H1 (cell line): ENCODE data around the gene NTRK1. TPM values are rescaled to one million over a fixed set of nuclear protein-coding genes. Genes with fewer than 3 reads are reported as not detected.

ENCODE experiments used
- CTCF ChIA-PET: fragments of 300-600 bp; sonication (Branson Sonifier 250); formaldehyde crosslinking; loops from one replicate; lab custom pipeline; 2021; ENCODE audit not compliant: partially characterized antibody; lab: Charles Lee
- POLR2A ChIA-PET: fragments of 300-600 bp; sonication (Branson Sonifier 250); formaldehyde crosslinking; loops from one replicate; lab custom pipeline; 2021; ENCODE audit warnings: inconsistent platforms; ENCODE audit not compliant: partially characterized antibody; lab: Charles Lee
- DNase-seq, 2 experiments: peaks; one replicate each; pipeline versions ENCODE4 v3.0.0 to v3.0.0-alpha.2; 2010 to 2022; ENCODE audit warnings: low spot score in 2 of 2, low read depth in 1 of 2, mixed read lengths in 1 of 2
- FAIRE-seq: peaks from 2 replicates; lab custom pipeline; 2011; peaks lifted over from hg19 to GRCh38; lab: Jason Lieb, UNC
- H2AFZ ChIP-seq: 2 replicates; pipeline ENCODE4 v1.8.1; 2012; ENCODE audit warnings: low read length, inconsistent platforms
- H2AK5ac ChIP-seq: 2 replicates; pipeline ENCODE4 v1.6.1; 2013; ENCODE audit warnings: low read depth, low read length
- H2BK120ac ChIP-seq: replicated peaks from 2 replicates; pipeline ENCODE3; 2013; ENCODE audit warnings: low read depth, low read length, inconsistent platforms
- H2BK12ac ChIP-seq: 2 replicates; pipeline ENCODE4 v1.6.1; 2013; ENCODE audit warnings: low read depth, low read length
- H2BK15ac ChIP-seq: 2 replicates; pipeline ENCODE4 v1.6.1; 2013; ENCODE audit warnings: low read length
- H2BK20ac ChIP-seq: 2 replicates; pipeline ENCODE4 v1.6.1; 2013; ENCODE audit warnings: low read length
- H2BK5ac ChIP-seq: 2 replicates; pipeline ENCODE4 v1.6.1; 2013; ENCODE audit warnings: low read depth, low read length
- H3K14ac ChIP-seq: 2 replicates; pipeline ENCODE4 v1.6.1; 2013; ENCODE audit warnings: inconsistent platforms; ENCODE audit not compliant: insufficient read length
- H3K18ac ChIP-seq: 2 replicates; pipeline ENCODE4 v1.6.1; 2013; ENCODE audit warnings: low read length; ENCODE audit errors: extremely low read depth
- H3K23ac ChIP-seq: 2 replicates; pipeline ENCODE4 v1.6.1; 2013; ENCODE audit warnings: inconsistent platforms; ENCODE audit not compliant: insufficient read length
- H3K23me2 ChIP-seq: 2 replicates; pipeline ENCODE4 v1.6.1; 2013; ENCODE audit warnings: low read depth, low read length
- H3K27ac ChIP-seq: 2 replicates; pipeline ENCODE4 v1.6.1; 2011; ENCODE audit warnings: low read depth, low read length, inconsistent platforms
- H3K27me3 ChIP-seq, 4 experiments: replicated peaks in 1 of 4; 1 replicate in 1 of 4; 2 replicates in 3 of 4; pipeline versions ENCODE4 v1.6.1 to v1.8.1; 2011 to 2013; ENCODE audit warnings: low read length in 3 of 4, mild to moderate bottlenecking in 3 of 4, inconsistent platforms in 2 of 4, mixed read lengths in 2 of 4, moderate library complexity in 1 of 4; ENCODE audit not compliant: control insufficient read depth in 3 of 4, insufficient read depth in 3 of 4; ENCODE audit errors: extremely low read depth in 1 of 4
- H3K36me3 ChIP-seq, 4 experiments: 2 replicates each; pipeline versions ENCODE4 v1.6.1 to v1.8.1; 2011 to 2013; ENCODE audit warnings: mild to moderate bottlenecking in 4 of 4, low read length in 3 of 4, moderate library complexity in 2 of 4, control low read depth in 1 of 4, inconsistent platforms in 1 of 4; ENCODE audit not compliant: insufficient read depth in 4 of 4, control insufficient read depth in 2 of 4
- H3K4ac ChIP-seq: replicated peaks from 2 replicates; pipeline ENCODE3; 2013; ENCODE audit warnings: low read length, low read depth, mixed read lengths, inconsistent platforms; ENCODE audit not compliant: insufficient read length
- H3K4me1 ChIP-seq, 4 experiments: replicated peaks in 1 of 4; 1 replicate in 1 of 4; 2 replicates in 3 of 4; pipeline versions ENCODE4 v1.6.1 to v1.8.1; 2011 to 2013; ENCODE audit warnings: low read length in 3 of 4, inconsistent platforms in 2 of 4, mixed read lengths in 1 of 4; ENCODE audit not compliant: insufficient read depth in 4 of 4, control insufficient read depth in 3 of 4
- H3K4me2 ChIP-seq, 2 experiments: 2 replicates each; pipeline versions ENCODE4 v1.6.1 to v1.8.1; 2011 to 2013; ENCODE audit warnings: low read depth in 2 of 2, low read length in 2 of 2, control low read depth in 1 of 2, inconsistent platforms in 1 of 2, mild to moderate bottlenecking in 1 of 2; ENCODE audit not compliant: insufficient read depth in 1 of 2
- H3K4me3 ChIP-seq, 4 experiments: fragments of 200-600, 300-600 bp in 1 of 4; sonication (generic), shearing (Covaris generic), sonication (Bioruptor Twin) in 1 of 4; 2 replicates each; pipeline versions ENCODE4 v1.5.1 to v1.8.1; 2011 to 2016; ENCODE audit warnings: low read length in 4 of 4, low read depth in 3 of 4, control low read depth in 2 of 4, inconsistent platforms in 2 of 4, mild to moderate bottlenecking in 2 of 4, mixed read lengths in 1 of 4, moderate library complexity in 1 of 4; ENCODE audit not compliant: insufficient read depth in 2 of 4; ENCODE audit errors: extremely low read depth in 1 of 4
- H3K56ac ChIP-seq: replicated peaks from 2 replicates; pipeline ENCODE3; 2013; ENCODE audit warnings: low read depth, mild to moderate bottlenecking, mixed read lengths, low read length, inconsistent platforms; ENCODE audit not compliant: insufficient read length
- H3K79me1 ChIP-seq: 2 replicates; pipeline ENCODE4 v1.6.1; 2013; ENCODE audit warnings: low read depth, low read length, control low read depth
- H3K79me2 ChIP-seq, 2 experiments: 2 replicates each; pipeline versions ENCODE4 v1.6.1 to v1.8.1; 2012 to 2013; ENCODE audit warnings: low read length in 2 of 2, mild to moderate bottlenecking in 2 of 2, inconsistent platforms in 1 of 2; ENCODE audit not compliant: insufficient read depth in 2 of 2, control insufficient read depth in 1 of 2
- H3K9ac ChIP-seq, 4 experiments: replicated peaks in 1 of 4; 1 replicate in 1 of 4; 2 replicates in 3 of 4; pipeline versions ENCODE4 v1.6.1 to v1.8.1; 2011 to 2013; ENCODE audit warnings: low read depth in 3 of 4, low read length in 3 of 4, control low read depth in 2 of 4, mild to moderate bottlenecking in 2 of 4, moderate library complexity in 2 of 4, inconsistent platforms in 1 of 4; ENCODE audit errors: extremely low read depth in 1 of 4
- H3K9me3 ChIP-seq, 2 experiments: 2 replicates each; pipeline versions ENCODE4 v1.6.1 to v1.8.1; 2012 to 2013; ENCODE audit warnings: mild to moderate bottlenecking in 2 of 2, moderate library complexity in 2 of 2, control low read depth in 1 of 2, inconsistent platforms in 1 of 2, low read depth in 1 of 2, low read length in 1 of 2, mixed read lengths in 1 of 2; ENCODE audit not compliant: insufficient read depth in 2 of 2
- H4K20me1 ChIP-seq, 2 experiments: replicated peaks in 1 of 2; 2 replicates each; pipeline versions ENCODE3 to v1.8.1; 2011 to 2013; ENCODE audit warnings: inconsistent platforms in 2 of 2, low read length in 2 of 2, mild to moderate bottlenecking in 1 of 2; ENCODE audit not compliant: insufficient read depth in 2 of 2, control insufficient read depth in 1 of 2
- H4K5ac ChIP-seq: 2 replicates; pipeline ENCODE4 v1.6.1; 2013; ENCODE audit warnings: low read length, low read depth, mixed read lengths, inconsistent platforms; ENCODE audit not compliant: insufficient read length
- H4K8ac ChIP-seq: 2 replicates; pipeline ENCODE4 v1.8.0; 2013; ENCODE audit warnings: mild to moderate bottlenecking, moderate library complexity, low read length, inconsistent platforms; ENCODE audit not compliant: insufficient read depth; ENCODE audit errors: extremely low read depth
- H4K91ac ChIP-seq: replicated peaks from 2 replicates; pipeline ENCODE3; 2013; ENCODE audit warnings: low read length, mixed read lengths, inconsistent platforms; ENCODE audit not compliant: insufficient read length
- ASH2L ChIP-seq: fragments of 200-600, 300-600 bp; sonication (generic); IDR thresholded peaks from one replicate; pipeline ENCODE4 v1.7.1; 2017; ENCODE audit warnings: low read length
- KDM1A ChIP-seq: fragments of 200-600, 300-600 bp; sonication (generic); IDR thresholded peaks from 2 replicates; pipeline ENCODE4 v1.7.1; 2016; ENCODE audit warnings: mild to moderate bottlenecking, low read length, borderline replicate concordance
- KDM4A ChIP-seq: IDR thresholded peaks from one replicate; pipeline ENCODE4 v1.7.1; 2012; ENCODE audit warnings: low read depth, mild to moderate bottlenecking, moderate library complexity, low read length, inconsistent platforms; ENCODE audit not compliant: severe bottlenecking
- POLR2AphosphoS5 ChIP-seq: IDR thresholded peaks from 2 replicates; pipeline ENCODE4 v1.6.1; 2011; ENCODE audit warnings: low read depth, low read length
- RBBP5 ChIP-seq: IDR thresholded peaks from 2 replicates; pipeline ENCODE4 v1.7.1; 2012; ENCODE audit warnings: low read depth, mild to moderate bottlenecking, inconsistent platforms, low read length, moderate library complexity, borderline replicate concordance
- RFX5 ChIP-seq: IDR thresholded peaks from 2 replicates; pipeline ENCODE4 v1.6.1; 2011; ENCODE audit warnings: low read depth, low read length, improper control_type of control experiment, borderline replicate concordance
- RXRA ChIP-seq: IDR thresholded peaks from 2 replicates; pipeline ENCODE4 v1.6.1; 2011; ENCODE audit warnings: low read depth, mild to moderate bottlenecking, low read length, moderate library complexity; ENCODE audit not compliant: insufficient read depth
- WGBS, 2 experiments: shearing (Covaris generic) in 1 of 2; methylation state at CpG; one replicate each; pipeline versions ENCODE4 v1.1.6 to v1.1.7; 2013 to 2015; ENCODE audit warnings: low lambda C conversion rate in 2 of 2, mixed read lengths in 2 of 2, inconsistent platforms in 1 of 2, low coverage in 1 of 2, missing lambda C conversion rate in 1 of 2; ENCODE audit not compliant: insufficient replicate concordance in 2 of 2, insufficient coverage in 1 of 2, insufficient read length in 1 of 2; ENCODE audit errors: extremely low coverage in 1 of 2, missing lambda C conversion rate in 1 of 2; 5-methylcytosine and 5-hydroxymethylcytosine counted together
- polyA plus RNA-seq, 7 experiments: library from polyadenylated mRNA; depleted of rRNA in 3 of 7; stranded (reverse) in 5 of 7; unstranded in 2 of 7; fragments of >200 nt in 5 of 7; fragments of 200-250 nt in 2 of 7; gene quantifications; 1 replicate in 5 of 7; 2 replicates in 1 of 7; 4 replicates in 1 of 7; pipeline versions ENCODE4 v1.2.1 to v1.2.3, GENCODE V29; 2011 to 2013; ENCODE audit warnings: missing spikeins in 2 of 7, mixed read lengths in 2 of 7
- total RNA-seq: library from RNA; stranded (reverse); fragmentation: NEBNext Ultra II Directional; extraction: Animal tissue kit (Norgen Biotek cat#: 25700); gene quantifications from 2 replicates; pipeline ENCODE4 v1.2.1, GENCODE V29; 2021

The NTRK1 gene
- total and polyA plus RNA-seq, 2 of the 8 experiments (the other 6 are each of a cell fraction or from before 2014, with no cell fraction given), result 0.12 to 0.24 TPM

DNA sequence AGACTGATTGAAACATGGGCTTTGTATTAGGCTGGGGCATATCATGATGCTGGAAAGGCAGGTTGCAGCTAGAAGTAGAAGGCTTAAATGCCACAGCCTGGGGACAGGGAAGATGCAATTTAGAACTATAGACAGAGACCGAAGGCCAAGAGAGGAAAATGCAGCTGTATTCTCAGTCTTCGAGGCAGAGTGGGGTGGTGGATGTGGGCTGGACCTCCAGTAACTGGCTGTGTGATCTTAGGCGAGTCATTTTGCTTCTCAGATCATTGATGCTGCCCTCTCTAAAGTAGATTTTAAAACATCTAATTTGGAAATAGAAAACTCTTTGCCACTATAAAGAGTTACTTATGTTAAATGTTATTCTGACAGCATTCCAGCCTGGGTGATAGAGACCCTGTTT is 26.3 kb upstream of the NTRK1 start:
- no peak overlapping the region for H3K14ac ChIP-seq
- no peaks in the 10 kb centered on the region for H3K23me2 ChIP-seq
- no peak overlapping the region for H3K27ac ChIP-seq
- H3K18ac ChIP-seq, result no peak overlapping the region
- H2BK15ac ChIP-seq, result no peak overlapping the region
- H2BK20ac ChIP-seq, result no peak overlapping the region
- H4K8ac ChIP-seq, result no peak overlapping the region
- no peak overlapping the region for H2AFZ ChIP-seq
- no peak overlapping the region for H3K4me3 ChIP-seq
- TF ChIP-seq RFX5, result no peak
- no peak for TF ChIP-seq RBBP5
- TF ChIP-seq KDM4A, result no peak
- no peak for TF ChIP-seq KDM1A
- TF ChIP-seq RXRA, result no peak
- TF ChIP-seq POLR2AphosphoS5, result no peak
- TF ChIP-seq ASH2L, result no peak
- WGBS, 2 experiments, result 79% methylated on average over 3 of the region's 3 CpGs; no CpG with 5 or more reads in 1 of the 2 experiments
- no peaks in the 10 kb centered on the region for H3K9me3 ChIP-seq
- H3K79me2 ChIP-seq, result no peaks in the 10 kb centered on the region
- peaks cover 0 to 2% (median under 1%) of the 10 kb centered on the region in 4 experiments; a peak in 2 of 7 replicates for H3K4me1 ChIP-seq
- no peaks in the 10 kb centered on the region for H3K36me3 ChIP-seq
- DNase-seq (no peak), FAIRE-seq (no peak)
- H3K79me1 ChIP-seq, result no peaks in the 10 kb centered on the region
- no peak overlapping the region for H2BK12ac ChIP-seq
- no peak overlapping the region for H3K9ac ChIP-seq
- H4K91ac ChIP-seq, result no peak overlapping the region
- H3K27me3 ChIP-seq, result peaks cover 0 to 12% (median 6%) of the 10 kb centered on the region in 4 experiments; a peak in 5 of 7 replicates
- ChIA-PET CTCF (interaction anchor here (1.0 to 22.0 kb wide), 12 partner anchors 10 to 145 kb away, joined by 3 to 556 read pairs (median 8); partner anchors contain the start of genes INSRR, LRRC71, NTRK1 and PEAR1), POLR2A (interaction anchor here (1.1 to 1.6 kb wide), 4 partner anchors 10 to 51 kb away, joined by 3 read pairs; no protein-coding TSS in a partner anchor)
- H3K4ac ChIP-seq, result no peak overlapping the region
- no peak overlapping the region for H2AK5ac ChIP-seq
- H4K5ac ChIP-seq, result no peak overlapping the region
- no peak overlapping the region for H2BK5ac ChIP-seq
- no peak overlapping the region for H3K23ac ChIP-seq
- H3K56ac ChIP-seq, result no peak overlapping the region
- H3K4me2 ChIP-seq, result no peak overlapping the region
- no peaks in the 10 kb centered on the region for H4K20me1 ChIP-seq
- H2BK120ac ChIP-seq, result no peak overlapping the region
